GM21390 (cell line): ENCODE results near the gene SYNCRIP.
"Not testable (repeated sequence)": the region's sequence is repeated elsewhere in the genome, so short reads cannot be mapped to it uniquely, and the experiment has no call there.

Experiments used
- ATAC-seq: cut with Tn5 transposase; IDR thresholded peaks from one replicate; pipeline ENCODE4 v1.9.1; 2021; ENCODE audit not compliant: unreplicated experiment

SYNCRIP gene

GRCh38 chr6:85642774-85643536 is at the start of gene SYNCRIP:
TSS of gene SYNCRIP (minus strand) at chr6:85642886. CDS start at chr6:85641439, 1,447 bp downstream.
- ATAC-seq: peak; percentile 70

GRCh38 chr6:85691478-85691877 is 48.8 kb upstream of the SYNCRIP start:
- no peak for ATAC-seq

GRCh38 chr6:85690071-85690470 is 47.4 kb upstream of the SYNCRIP start:
- ATAC-seq: no peak

GRCh38 chr6:85685713-85686112 is 43.0 kb upstream of the SYNCRIP start:
- ATAC-seq: peak; percentile 92

- no peak for ATAC-seq
Measured at GRCh38 chr6:85684809-85685171, 42.1 kb upstream of the SYNCRIP start.

- no peak for ATAC-seq
Measured at GRCh38 chr6:85684133-85684808, 41.6 kb upstream of the SYNCRIP start.

GRCh38 chr6:85681899-85682298 is 39.2 kb upstream of the SYNCRIP start:
- not testable (repeated sequence) for ATAC-seq

GRCh38 chr6:85680388-85680787 is 37.7 kb upstream of the SYNCRIP start:
- ATAC-seq: no peak

GRCh38 chr6:85679445-85680123 is 36.9 kb upstream of the SYNCRIP start:
- no peak for ATAC-seq

- peak; percentile 78 for ATAC-seq
Measured at GRCh38 chr6:85678602-85679444, 36.1 kb upstream of the SYNCRIP start.

GRCh38 chr6:85678026-85678601 is 35.4 kb upstream of the SYNCRIP start:
- ATAC-seq: no peak

- no peak for ATAC-seq
Measured at GRCh38 chr6:85677234-85677956, 34.7 kb upstream of the SYNCRIP start.

GRCh38 chr6:85676086-85676729 is 33.5 kb upstream of the SYNCRIP start:
- ATAC-seq: no peak

- ATAC-seq: no peak
Measured at GRCh38 chr6:85675030-85675819, 32.5 kb upstream of the SYNCRIP start.

- no peak for ATAC-seq
Measured at GRCh38 chr6:85674604-85675003, 31.9 kb upstream of the SYNCRIP start.

GRCh38 chr6:85673198-85674139 is 30.8 kb upstream of the SYNCRIP start:
- ATAC-seq: no peak

GRCh38 chr6:85672623-85673022 is 29.9 kb upstream of the SYNCRIP start:
- no peak for ATAC-seq

- ATAC-seq: no peak
Measured at GRCh38 chr6:85672050-85672449, 29.4 kb upstream of the SYNCRIP start.
